GM06990 (cell line): Measurements from ENCODE around the gene MERTK.

Experiments
- DNase-seq: peaks from one replicate; pipeline ENCODE4 v3.0.0-alpha.2; 2011; ENCODE audit not compliant: insufficient read length; ENCODE audit errors: extremely low read depth
- H3K27me3 ChIP-seq: replicated peaks from 2 replicates; pipeline ENCODE4 v1.6.0; 2011; ENCODE audit warnings: low read length; ENCODE audit not compliant: control insufficient read depth, insufficient read depth
- H3K36me3 ChIP-seq: 2 replicates; pipeline ENCODE4 v1.5.1; 2011; ENCODE audit warnings: low read length; ENCODE audit not compliant: control insufficient read depth, insufficient read depth
- H3K4me3 ChIP-seq: replicated peaks from 2 replicates; pipeline ENCODE4 v1.5.1; 2011; ENCODE audit warnings: low read depth, mild to moderate bottlenecking, control low read depth, low read length
- CTCF ChIP-seq: IDR thresholded peaks from 2 replicates; pipeline ENCODE4 v1.5.1; 2011; ENCODE audit warnings: low read length, control low read depth, mild to moderate bottlenecking, inconsistent platforms; ENCODE audit not compliant: insufficient read depth, poor library complexity, severe bottlenecking

Gene MERTK

GRCh38 chr2:111981666-111982065, 83.3 kb downstream of the MERTK start:
- no peak for TF ChIP-seq CTCF
- no peaks in the 10 kb centered on the region for H3K36me3 ChIP-seq
- DNase-seq: no peak
- no peak overlapping the region for H3K4me3 ChIP-seq
- no peaks in the 10 kb centered on the region for H3K27me3 ChIP-seq

- no peak for TF ChIP-seq CTCF
- no peaks in the 10 kb centered on the region for H3K36me3 ChIP-seq
- peak; percentile 17 for DNase-seq
- no peak overlapping the region for H3K4me3 ChIP-seq
- H3K27me3 ChIP-seq: no peaks in the 10 kb centered on the region
Observed at GRCh38 chr2:111982822-111983221, 84.4 kb downstream of the MERTK start.

GRCh38 chr2:111983478-111984212, 85.2 kb downstream of the MERTK start:
- H3K36me3 ChIP-seq: no peaks in the 10 kb centered on the region
- no peak for TF ChIP-seq CTCF
- DNase-seq: no peak
- H3K27me3 ChIP-seq: no peaks in the 10 kb centered on the region
- H3K4me3 ChIP-seq: no peak overlapping the region

DNA sequence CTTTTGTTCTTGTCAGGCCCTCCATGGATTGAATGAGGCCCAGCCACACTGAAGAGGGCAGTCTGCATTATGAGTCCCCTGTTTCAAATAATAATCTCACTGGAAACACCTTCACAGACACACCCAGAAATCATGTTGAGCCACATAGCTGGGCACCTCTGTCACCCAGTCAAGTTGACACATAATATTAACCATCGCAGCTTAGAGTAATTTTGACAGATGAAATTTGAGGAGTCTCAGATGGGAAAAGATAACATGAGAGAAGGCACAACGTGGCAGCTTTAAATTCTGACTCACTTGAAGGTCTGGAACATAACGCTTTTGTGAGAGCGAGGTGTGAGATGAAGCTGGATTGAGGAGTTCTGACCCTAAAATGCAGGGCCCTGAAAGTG, 85.8 kb downstream of the MERTK start:
- no peak for DNase-seq
- no peak for TF ChIP-seq CTCF
- Histone ChIP-seq H3K27me3 (no peaks in the 10 kb centered on the region), H3K36me3 (no peaks in the 10 kb centered on the region), H3K4me3 (no peak overlapping the region)

DNA sequence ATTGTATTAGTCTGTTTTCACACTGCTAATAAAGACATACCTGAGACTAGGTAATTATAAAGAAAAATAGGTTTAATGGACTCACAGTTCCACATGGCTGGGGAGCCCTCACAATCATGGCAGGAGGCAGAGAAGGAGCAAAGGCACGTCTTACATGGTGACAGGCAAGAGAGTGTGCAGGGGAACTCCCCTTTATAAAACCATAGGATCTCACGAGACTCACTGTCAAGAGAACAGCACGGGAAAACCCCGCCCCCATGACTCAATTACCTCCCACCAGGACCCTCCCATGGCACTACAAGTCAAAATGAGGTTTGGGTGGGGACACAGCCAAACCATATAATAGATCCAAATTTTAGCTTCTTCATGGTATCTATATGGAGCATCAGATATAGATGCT, 87.1 kb downstream of the MERTK start:
- Histone ChIP-seq H3K27me3 (no peaks in the 10 kb centered on the region), H3K4me3 (no peak overlapping the region), H3K36me3 (no peaks in the 10 kb centered on the region)
- TF ChIP-seq CTCF: no peak
- DNase-seq: no peak
